ENCODE measurements around the gene TTLL8.

TTLL8 gene

GRCh38 chr22:50061141-50061823 is 3.2 kb upstream of the TTLL8 start:
- DNase-seq (ENCODE audit: low spot score), result no peak

- DNase-seq (ENCODE audit: low spot score), result no peak
These were observed 2.5 kb upstream of the TTLL8 start for GRCh38 chr22:50060441-50061140.

GRCh38 chr22:50059881-50060262 is 1.8 kb upstream of the TTLL8 start:
- no peak for DNase-seq (ENCODE audit: low spot score)

- DNase-seq (ENCODE audit: low spot score), result peak; percentile 92
These were observed 1.1 kb upstream of the TTLL8 start for GRCh38 chr22:50058906-50059880.

GRCh38 chr22:50057278-50058060 is 629 bp downstream of the TTLL8 start:
- no peak for DNase-seq (ENCODE audit: low spot score)

- DNase-seq (ENCODE audit: low spot score), result peak; percentile 36
These were observed 1.7 kb downstream of the TTLL8 start for GRCh38 chr22:50056214-50056972.

- no peak for DNase-seq (ENCODE audit: low spot score)
These were observed 4.2 kb downstream of the TTLL8 start for GRCh38 chr22:50053861-50054260.

- DNase-seq (ENCODE audit: low spot score), result no peak
These were observed 6.2 kb downstream of the TTLL8 start for GRCh38 chr22:50051930-50052329.

GRCh38 chr22:50049299-50050195 is 8.6 kb downstream of the TTLL8 start:
- DNase-seq (ENCODE audit: low spot score), result no peak

GRCh38 chr22:50048836-50049235 is 9.3 kb downstream of the TTLL8 start:
- no peak for DNase-seq (ENCODE audit: low spot score)

GRCh38 chr22:50048061-50048765 is 9.9 kb downstream of the TTLL8 start:
- DNase-seq (ENCODE audit: low spot score), result no peak

- no peak for DNase-seq (ENCODE audit: low spot score)
These were observed 10.8 kb downstream of the TTLL8 start for GRCh38 chr22:50047346-50047745.

GRCh38 chr22:50046481-50047245 is 11.4 kb downstream of the TTLL8 start:
- no peak for DNase-seq (ENCODE audit: low spot score)

- DNase-seq (ENCODE audit: low spot score), result no peak
These were observed 12.1 kb downstream of the TTLL8 start for GRCh38 chr22:50046019-50046415.

- DNase-seq (ENCODE audit: low spot score), result no peak
These were observed 12.7 kb downstream of the TTLL8 start for GRCh38 chr22:50045211-50046018.

- DNase-seq (ENCODE audit: low spot score), result no peak
These were observed 13.5 kb downstream of the TTLL8 start for GRCh38 chr22:50044485-50045118.

GRCh38 chr22:50041361-50042065 is 16.6 kb downstream of the TTLL8 start:
- DNase-seq (ENCODE audit: low spot score), result no peak

Measured in iPS-NIHi11 (cell line).